ENCODE data around the gene RAD51C. TPM values are rescaled to one million over a fixed set of nuclear protein-coding genes. Genes with fewer than 3 reads are reported as not detected.

RAD51C gene
- total RNA-seq, 4 donors from 2014 or later = 10.6 to 19.6 (median 17.2) TPM

DNA sequence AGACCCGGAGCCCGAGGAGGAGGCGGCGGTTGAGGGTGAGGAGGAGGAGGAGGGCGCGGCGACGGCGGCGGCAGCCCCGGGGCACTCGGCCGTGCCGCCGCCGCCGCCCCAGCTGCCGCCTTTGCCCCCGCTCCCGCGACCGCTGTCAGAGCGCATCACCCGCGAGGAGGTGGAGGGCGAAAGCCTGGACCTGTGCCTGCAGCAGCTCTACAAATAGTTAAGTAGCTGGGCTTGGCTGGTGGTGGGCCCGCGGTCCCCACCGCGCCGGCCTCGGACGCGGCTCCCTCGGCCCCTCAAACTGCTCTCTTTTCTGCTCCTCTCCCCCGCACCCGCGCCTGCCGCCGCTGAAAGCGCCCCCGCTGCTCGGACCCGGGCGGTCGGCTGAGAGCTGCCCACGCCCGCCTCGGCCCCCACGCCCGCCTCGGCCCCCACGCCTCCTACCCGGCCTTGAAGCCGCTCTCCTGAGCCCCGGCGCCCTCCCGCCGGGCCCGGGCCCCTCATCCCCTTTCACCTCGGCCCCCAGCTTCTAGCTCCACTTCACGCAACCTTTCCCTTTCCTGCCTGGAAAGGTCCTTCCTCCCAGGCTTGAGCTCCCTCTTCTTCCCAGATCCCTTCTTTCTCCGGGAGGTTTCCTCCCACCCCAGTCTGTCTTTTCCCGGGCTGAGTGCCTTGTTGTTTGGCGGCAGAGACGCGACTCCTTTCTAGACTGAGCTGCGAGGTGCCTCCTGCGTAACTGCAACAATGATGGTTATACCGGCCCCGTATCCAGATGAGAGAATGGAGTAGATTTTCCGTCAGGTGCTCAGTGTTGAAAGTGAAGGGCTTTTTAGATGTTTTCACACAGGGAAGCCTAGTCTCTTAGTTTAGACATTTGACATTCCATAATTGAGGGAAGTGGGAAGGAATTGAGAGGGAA, 64.1 kb downstream of the RAD51C start:
- no peak for TF ChIP-seq CTCF (IDR thresholded peaks at IDR 0.05; ENCODE audit: low read depth)

DNA sequence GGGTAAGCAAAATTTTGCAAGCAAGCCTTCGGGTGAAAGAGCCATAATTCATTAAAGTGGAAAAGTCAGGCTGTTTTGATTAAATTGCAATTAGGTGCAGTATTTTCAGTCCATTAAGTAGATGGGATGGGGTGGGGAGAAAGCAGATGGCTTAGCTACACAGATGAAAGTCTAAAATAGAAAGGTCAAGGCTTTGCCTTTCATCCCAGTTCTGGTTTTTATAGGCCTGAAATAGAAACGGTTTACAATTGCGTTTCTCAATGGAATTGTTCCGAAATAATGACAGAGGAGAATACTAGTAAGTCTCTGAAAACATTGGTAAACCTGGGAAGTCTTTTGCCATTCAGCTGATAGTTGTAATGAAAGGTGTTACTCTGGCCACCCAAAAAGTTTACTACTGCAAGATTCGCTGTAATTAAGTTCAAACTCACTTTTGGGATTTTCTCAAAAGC, 64.8 kb downstream of the RAD51C start:
- TF ChIP-seq CTCF (IDR thresholded peaks at IDR 0.05; ENCODE audit: low read depth) = no peak

DNA sequence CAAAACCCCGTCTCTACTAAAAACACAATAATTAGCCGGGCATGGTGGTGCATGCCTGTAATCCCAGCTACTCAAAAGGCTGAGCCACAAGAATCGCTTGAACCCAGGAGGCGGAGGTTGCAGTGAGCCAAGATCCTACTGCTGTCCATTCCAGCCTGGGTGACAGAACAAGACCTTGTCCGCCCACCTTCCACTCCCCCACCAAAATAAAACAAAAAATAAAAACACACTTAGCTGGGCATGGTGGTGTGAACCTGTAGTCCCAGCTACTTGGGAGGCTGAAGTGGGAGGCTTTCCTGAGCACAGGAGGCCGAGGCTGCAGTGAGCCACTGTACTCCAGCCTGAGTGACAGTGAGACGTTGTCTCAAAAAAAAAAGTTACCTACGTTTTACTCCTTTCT, 66.5 kb downstream of the RAD51C start:
- TF ChIP-seq CTCF (IDR thresholded peaks at IDR 0.05; ENCODE audit: low read depth) = no peak

- no peak for TF ChIP-seq CTCF (IDR thresholded peaks at IDR 0.05; ENCODE audit: low read depth)
Observed at GRCh38 chr17:58759522-58759921, 67.1 kb downstream of the RAD51C start.

GRCh38 chr17:58760248-58760647, 67.8 kb downstream of the RAD51C start:
- TF ChIP-seq CTCF (IDR thresholded peaks at IDR 0.05; ENCODE audit: low read depth) = no peak

DNA sequence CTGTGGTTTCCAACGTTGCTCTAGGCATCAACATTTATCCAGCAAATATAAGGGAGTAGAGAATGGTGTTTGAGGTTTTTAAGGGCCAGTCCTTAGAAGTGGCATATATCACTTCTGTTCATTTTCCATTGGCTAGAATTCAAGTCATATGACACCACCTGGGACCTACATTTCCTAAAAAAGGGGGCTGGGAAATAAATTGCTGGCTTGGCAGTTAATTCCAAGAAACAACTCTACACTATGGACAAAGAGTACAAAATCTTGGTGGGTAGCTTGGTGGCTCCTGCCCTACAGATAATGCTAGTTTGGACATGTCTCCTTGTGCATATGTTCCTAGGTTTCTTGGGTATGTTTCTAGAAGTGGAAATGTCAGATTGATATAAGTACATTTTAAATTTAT, 70.9 kb downstream of the RAD51C start:
- no peak for TF ChIP-seq CTCF (IDR thresholded peaks at IDR 0.05; ENCODE audit: low read depth)

GRCh38 chr17:58764373-58764772, 72.0 kb downstream of the RAD51C start:
- TF ChIP-seq CTCF (IDR thresholded peaks at IDR 0.05; ENCODE audit: low read depth) = no peak
